ENCODE results near the gene ROBO1. TPM values are rescaled to one million over a fixed set of nuclear protein-coding genes. Genes with fewer than 3 reads are reported as not detected.

ROBO1 gene
- polyA plus RNA-seq, 1 donor (not counting 4 experiments of a cell fraction or from before 2014, with no cell fraction given): 27.1 TPM

GRCh38 chr3:78613421-78613879 lies 1154.3 kb downstream of the ROBO1 start:
- H3K4me2 ChIP-seq (ENCODE audit: control insufficient read depth, extremely low read depth, insufficient read depth, low read depth, low read length): no peak overlapping the region
- no peaks in the 10 kb centered on the region for H3K9me1 ChIP-seq (ENCODE audit: control insufficient read depth, extremely low read depth, insufficient read depth, low read length)
- H4K20me1 ChIP-seq (ENCODE audit: control insufficient read depth, extremely low read depth, insufficient read depth, low read length): no peaks in the 10 kb centered on the region
- no peaks in the 10 kb centered on the region for H3K79me2 ChIP-seq (ENCODE audit: control insufficient read depth, insufficient read depth, low read length)
- H3K36me3 ChIP-seq (ENCODE audit: control insufficient read depth in 2 of 2, extremely low read depth in 1 of 2, insufficient read depth in 2 of 2, low read length in 2 of 2): peaks cover 0 to 1% of the 10 kb centered on the region in 2 experiments
- dilution Hi-C loops (cut with MboI; ENCODE audit: extremely low pct_ligation_motif_present, low sequenced_read_pairs): no loop called here
- no peaks in the 10 kb centered on the region for H3K9me3 ChIP-seq (ENCODE audit: control insufficient read depth, low read depth, low read length)
- H2AFZ ChIP-seq (ENCODE audit: control insufficient read depth, low read length): no peak overlapping the region
- H3K27me3 ChIP-seq (ENCODE audit: control insufficient read depth, extremely low read depth, insufficient read depth, low read length): no peaks in the 10 kb centered on the region
- FAIRE-seq (peak; percentile 63), DNase-seq (ENCODE audit: low read depth, low spot score) (no peak)
- TF ChIP-seq EZH2 (IDR thresholded peaks at IDR 0.05; ENCODE audit: low read length) (no peak), CTCF (optimal IDR thresholded peaks at IDR 0.05 in 1 of 3, IDR thresholded peaks at IDR 0.05 in 1 of 3, conservative IDR thresholded peaks at IDR 0.05 in 1 of 3; ENCODE audit: extremely low read depth in 1 of 3, insufficient read depth in 2 of 3, low read length in 3 of 3) (no peak)
- H3K4me1 ChIP-seq (ENCODE audit: control insufficient read depth, extremely low read depth, insufficient read depth, low read length): no peaks in the 10 kb centered on the region
- no peak overlapping the region for H3K4me3 ChIP-seq (ENCODE audit: control insufficient read depth in 2 of 3, extremely low read depth in 1 of 3, insufficient read depth in 2 of 3, low read depth in 1 of 3, low read length in 3 of 3)
- H3K27ac ChIP-seq (ENCODE audit: control insufficient read depth, insufficient read depth, low read length): no peak overlapping the region
- H3K9ac ChIP-seq (ENCODE audit: control insufficient read depth, extremely low read depth, insufficient read depth, low read length): no peak overlapping the region

GRCh38 chr3:78611278-78611677 lies 1156.5 kb downstream of the ROBO1 start:
- Histone ChIP-seq H3K4me1 (ENCODE audit: control insufficient read depth, extremely low read depth, insufficient read depth, low read length) (no peaks in the 10 kb centered on the region), H3K79me2 (ENCODE audit: control insufficient read depth, insufficient read depth, low read length) (no peaks in the 10 kb centered on the region)
- FAIRE-seq: no peak

More at GRCh38 chr3:78611278-78611677, 1156.5 kb downstream of the ROBO1 start:
- peaks cover 0 to 1% of the 10 kb centered on the region in 2 experiments for H3K36me3 ChIP-seq (ENCODE audit: control insufficient read depth in 2 of 2, extremely low read depth in 1 of 2, insufficient read depth in 2 of 2, low read length in 2 of 2)
- H3K4me3 ChIP-seq (ENCODE audit: control insufficient read depth in 2 of 3, extremely low read depth in 1 of 3, insufficient read depth in 2 of 3, low read depth in 1 of 3, low read length in 3 of 3): no peak overlapping the region
- no peaks in the 10 kb centered on the region for H4K20me1 ChIP-seq (ENCODE audit: control insufficient read depth, extremely low read depth, insufficient read depth, low read length)
- no peak overlapping the region for H3K27ac ChIP-seq (ENCODE audit: control insufficient read depth, insufficient read depth, low read length)
- TF ChIP-seq CTCF (optimal IDR thresholded peaks at IDR 0.05 in 1 of 3, IDR thresholded peaks at IDR 0.05 in 1 of 3, conservative IDR thresholded peaks at IDR 0.05 in 1 of 3; ENCODE audit: extremely low read depth in 1 of 3, insufficient read depth in 2 of 3, low read length in 3 of 3) (no peak), EZH2 (IDR thresholded peaks at IDR 0.05; ENCODE audit: low read length) (no peak)
- no peaks in the 10 kb centered on the region for H3K9me1 ChIP-seq (ENCODE audit: control insufficient read depth, extremely low read depth, insufficient read depth, low read length)
- dilution Hi-C loops (cut with MboI; ENCODE audit: extremely low pct_ligation_motif_present, low sequenced_read_pairs): no loop called here
- no peak overlapping the region for H3K4me2 ChIP-seq (ENCODE audit: control insufficient read depth, extremely low read depth, insufficient read depth, low read depth, low read length)
- DNase-seq (ENCODE audit: low read depth, low spot score): no peak
- no peak overlapping the region for H2AFZ ChIP-seq (ENCODE audit: control insufficient read depth, low read length)
- no peaks in the 10 kb centered on the region for H3K9me3 ChIP-seq (ENCODE audit: control insufficient read depth, low read depth, low read length)
- no peaks in the 10 kb centered on the region for H3K27me3 ChIP-seq (ENCODE audit: control insufficient read depth, extremely low read depth, insufficient read depth, low read length)
- no peak overlapping the region for H3K9ac ChIP-seq (ENCODE audit: control insufficient read depth, extremely low read depth, insufficient read depth, low read length)
